Measurements from ENCODE around the gene KLHDC8B.

GRCh38 chr3:49157289-49157688 lies 14.1 kb upstream of the KLHDC8B start:
- TF ChIP-seq, protein P1, sequence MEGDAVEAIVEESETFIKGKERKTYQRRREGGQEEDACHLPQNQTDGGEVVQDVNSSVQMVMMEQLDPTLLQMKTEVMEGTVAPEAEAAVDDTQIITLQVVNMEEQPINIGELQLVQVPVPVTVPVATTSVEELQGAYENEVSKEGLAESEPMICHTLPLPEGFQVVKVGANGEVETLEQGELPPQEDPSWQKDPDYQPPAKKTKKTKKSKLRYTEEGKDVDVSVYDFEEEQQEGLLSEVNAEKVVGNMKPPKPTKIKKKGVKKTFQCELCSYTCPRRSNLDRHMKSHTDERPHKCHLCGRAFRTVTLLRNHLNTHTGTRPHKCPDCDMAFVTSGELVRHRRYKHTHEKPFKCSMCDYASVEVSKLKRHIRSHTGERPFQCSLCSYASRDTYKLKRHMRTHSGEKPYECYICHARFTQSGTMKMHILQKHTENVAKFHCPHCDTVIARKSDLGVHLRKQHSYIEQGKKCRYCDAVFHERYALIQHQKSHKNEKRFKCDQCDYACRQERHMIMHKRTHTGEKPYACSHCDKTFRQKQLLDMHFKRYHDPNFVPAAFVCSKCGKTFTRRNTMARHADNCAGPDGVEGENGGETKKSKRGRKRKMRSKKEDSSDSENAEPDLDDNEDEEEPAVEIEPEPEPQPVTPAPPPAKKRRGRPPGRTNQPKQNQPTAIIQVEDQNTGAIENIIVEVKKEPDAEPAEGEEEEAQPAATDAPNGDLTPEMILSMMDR (IDR thresholded peaks at IDR 0.05), result no peak
- no peak for TF ChIP-seq EP300 (IDR thresholded peaks at IDR 0.05)
- TF ChIP-seq POLR2A (IDR thresholded peaks at IDR 0.05), result no peak
